Vagina (tissue), 2 donors: ENCODE data around the gene NXF2.
"Not testable (repeated sequence)": the region's sequence is repeated elsewhere in the genome, so short reads cannot be mapped to it uniquely, and the experiment has no call there.

Experiments
- CTCF ChIP-seq, 3 experiments: fragments of 450-650 bp in 2 of 3; fragments of 200-600 bp in 1 of 3; sonication (generic) in 1 of 3; IDR thresholded peaks; one replicate each; pipeline ENCODE4 v1.5.1; 2017 to 2019; ENCODE audit warnings: antibody characterized with exemption in 3 of 3, mild to moderate bottlenecking in 2 of 3, moderate library complexity in 2 of 3
- POLR2A ChIP-seq, 2 donors: fragments of 450-650 bp; IDR thresholded peaks; one replicate each; pipeline ENCODE4 v1.6.1; 2017; ENCODE audit warnings: antibody characterized with exemption in 2 of 2, mild to moderate bottlenecking in 2 of 2, moderate library complexity in 2 of 2

GRCh38 chrX:102240265-102240664 lies 6.7 kb upstream of the NXF2 start:
- not testable (repeated sequence) for TF ChIP-seq CTCF, POLR2A (IDR thresholded peaks at IDR 0.05)
